ENCODE results near the gene SLC2A10. TPM values are rescaled to one million over a fixed set of nuclear protein-coding genes. Genes with fewer than 3 reads are reported as not detected.
"Not testable (repeated sequence)": the region's sequence is repeated elsewhere in the genome, so short reads cannot be mapped to it uniquely, and the experiment has no call there.

Gene SLC2A10
- total RNA-seq, 2 donors from 2014 or later: not detected

- Mint-ChIP-seq H3K36me3 (ENCODE audit: low read depth) (no peaks in the 10 kb centered on the region), H3K4me3 (no peak overlapping the region), H3K9me3 (peaks cover 14% of the 10 kb centered on the region), H3K4me1 (no peaks in the 10 kb centered on the region), H3K27me3 (no peaks in the 10 kb centered on the region), H3K27ac (no peak overlapping the region)
- no peak for ATAC-seq (replicated peaks)
Observed at GRCh38 chr20:46674253-46675083, 35.0 kb upstream of the SLC2A10 start.

- not testable (repeated sequence) for H3K27ac Mint-ChIP-seq; ATAC-seq (replicated peaks); H3K9me3 Mint-ChIP-seq
Observed at GRCh38 chr20:46676649-46677316, 32.7 kb upstream of the SLC2A10 start.

DNA sequence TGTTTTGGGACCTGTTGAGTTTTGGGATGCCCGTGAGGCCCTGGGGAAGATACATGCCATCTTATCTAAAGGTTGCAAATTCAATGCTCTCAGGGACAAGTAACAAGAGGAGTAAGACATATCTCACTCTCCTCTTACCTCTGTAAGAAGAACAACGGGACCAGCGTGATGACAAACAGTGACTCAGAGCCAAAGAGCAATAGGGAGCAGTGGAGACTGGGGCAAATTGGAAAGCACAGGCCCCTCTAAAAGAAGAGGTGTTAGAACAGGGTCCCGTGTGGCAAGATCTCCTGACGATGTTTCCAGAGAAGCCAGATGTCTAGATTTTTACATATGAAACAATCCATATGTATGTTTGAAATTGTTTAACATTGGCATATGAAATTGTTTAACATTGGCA lies 31.8 kb upstream of the SLC2A10 start:
- Mint-ChIP-seq H3K9me3 (no peaks in the 10 kb centered on the region), H3K27me3 (no peaks in the 10 kb centered on the region), H3K36me3 (ENCODE audit: low read depth) (no peaks in the 10 kb centered on the region), H3K27ac (no peak overlapping the region), H3K4me3 (no peak overlapping the region), H3K4me1 (peaks cover 10% of the 10 kb centered on the region)
- no peak for ATAC-seq (replicated peaks)

More at GRCh38 chr20:46676649-46677316, 32.7 kb upstream of the SLC2A10 start:
- H3K4me3 Mint-ChIP-seq; H3K36me3 Mint-ChIP-seq (ENCODE audit: low read depth); H3K27me3 Mint-ChIP-seq; H3K4me1 Mint-ChIP-seq: not testable (repeated sequence)

DNA sequence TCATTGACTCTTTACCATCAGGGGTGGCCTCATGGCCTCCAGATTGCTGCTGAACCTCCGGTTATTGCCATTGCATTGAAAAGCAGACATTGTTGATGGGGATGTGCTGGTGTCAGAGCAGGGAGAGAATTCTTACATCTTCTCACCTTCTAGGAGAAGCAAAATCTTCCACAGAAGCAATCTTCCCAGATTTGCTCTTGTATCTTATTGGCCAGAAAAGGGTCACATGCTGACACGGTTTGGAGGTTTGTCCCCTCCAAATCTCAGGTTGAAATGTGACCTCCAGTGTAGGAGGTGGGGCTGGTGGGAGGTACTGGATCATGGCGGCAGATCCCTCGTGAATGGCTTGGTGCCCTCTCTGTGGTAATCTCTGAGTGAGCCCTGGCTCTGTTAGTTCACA lies 30.9 kb upstream of the SLC2A10 start:
- ATAC-seq (replicated peaks): no peak
- H3K4me3 Mint-ChIP-seq: no peak overlapping the region
- H3K4me1 Mint-ChIP-seq: peaks cover 18% of the 10 kb centered on the region
- no peaks in the 10 kb centered on the region for H3K9me3 Mint-ChIP-seq
- H3K27ac Mint-ChIP-seq: no peak overlapping the region
- H3K36me3 Mint-ChIP-seq (ENCODE audit: low read depth): peaks cover 3% of the 10 kb centered on the region
- no peaks in the 10 kb centered on the region for H3K27me3 Mint-ChIP-seq

- Mint-ChIP-seq H3K36me3 (ENCODE audit: low read depth) (peaks cover 23% of the 10 kb centered on the region), H3K27me3 (no peaks in the 10 kb centered on the region), H3K4me3 (no peak overlapping the region), H3K4me1 (peaks cover 31% of the 10 kb centered on the region), H3K27ac (no peak overlapping the region), H3K9me3 (no peaks in the 10 kb centered on the region)
- ATAC-seq (replicated peaks): no peak
Observed at GRCh38 chr20:46680684-46681031, 28.8 kb upstream of the SLC2A10 start.

DNA sequence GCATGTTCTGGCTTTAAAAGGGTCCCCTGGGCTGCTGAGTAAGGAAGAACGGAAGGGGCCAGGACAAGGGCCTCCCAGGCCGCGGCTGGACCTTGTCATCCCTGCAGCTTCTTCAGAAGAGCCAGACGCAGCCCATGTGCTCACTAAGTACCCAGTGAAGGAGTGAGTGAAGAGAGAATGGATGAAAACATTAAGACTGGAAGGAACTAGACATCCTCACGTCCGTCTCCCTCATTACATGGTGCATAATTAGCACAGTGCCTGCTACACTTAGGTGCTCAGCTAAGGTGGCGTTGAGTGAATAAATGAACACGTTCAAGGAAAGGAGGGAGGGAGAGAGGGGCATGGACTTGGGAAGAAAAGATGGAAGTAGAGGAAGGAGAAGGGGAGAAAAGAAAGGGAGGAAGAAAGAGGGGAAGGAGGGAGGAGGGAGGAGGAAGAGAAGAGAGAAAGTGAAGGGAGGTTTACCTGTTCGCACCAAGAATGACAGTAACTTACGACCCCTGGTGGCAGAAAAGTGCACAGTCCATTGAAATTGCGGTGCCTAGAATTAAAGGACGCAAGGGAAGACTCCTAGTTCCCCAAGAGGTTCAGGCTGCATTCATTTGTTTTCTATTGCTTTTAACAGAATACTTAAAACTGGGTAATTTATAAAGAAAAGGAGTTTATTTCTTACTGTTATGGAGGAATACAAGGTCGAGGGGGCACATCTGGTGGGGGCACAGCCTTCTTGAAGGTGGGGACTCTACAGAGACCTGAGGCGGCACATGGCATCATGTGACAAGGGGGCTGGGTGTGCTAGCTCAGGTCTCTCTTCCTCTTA lies 28.2 kb upstream of the SLC2A10 start:
- H3K36me3 Mint-ChIP-seq (ENCODE audit: low read depth): peaks cover 29% of the 10 kb centered on the region
- H3K4me3 Mint-ChIP-seq: no peak overlapping the region
- H3K27ac Mint-ChIP-seq: peak overlapping the region; percentile 26
- no peaks in the 10 kb centered on the region for H3K9me3 Mint-ChIP-seq
- ATAC-seq (replicated peaks): peak; percentile 68
- peaks cover 36% of the 10 kb centered on the region for H3K4me1 Mint-ChIP-seq
- H3K27me3 Mint-ChIP-seq: no peaks in the 10 kb centered on the region

DNA sequence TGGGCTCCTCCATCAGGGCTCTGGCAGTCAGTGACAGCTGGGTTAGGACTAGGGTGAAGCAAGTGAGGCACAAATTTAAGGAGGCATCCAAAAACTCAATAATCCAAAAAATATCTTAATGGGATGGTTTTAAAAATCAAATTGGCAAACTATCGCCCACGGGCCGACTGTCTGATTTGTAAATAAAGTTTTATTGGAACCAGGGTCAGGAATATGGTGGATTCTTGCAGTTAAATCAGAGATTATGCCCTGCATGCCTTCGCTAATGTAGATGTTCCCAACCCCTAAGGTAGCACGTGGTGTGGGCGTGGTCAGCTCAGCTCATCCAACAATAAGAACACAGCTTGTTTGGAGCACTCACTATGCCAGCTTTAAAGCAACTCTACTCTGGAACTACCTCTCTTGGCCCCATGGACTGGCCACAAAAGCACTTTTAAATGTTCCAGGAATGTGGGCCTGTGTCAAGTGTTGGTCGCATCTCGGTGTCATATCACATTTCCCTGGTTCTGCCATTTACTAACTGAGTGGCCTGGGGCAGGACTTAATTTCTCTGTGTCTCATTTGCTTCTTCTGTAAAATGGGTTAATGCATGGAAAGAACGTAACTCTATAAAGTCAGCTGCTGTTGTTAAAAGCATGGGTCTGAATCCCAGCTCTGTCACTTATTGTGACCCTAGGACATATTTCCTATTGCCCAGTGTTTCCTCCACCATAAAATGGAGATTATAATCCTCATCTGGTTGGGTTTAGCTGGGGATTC lies 27.2 kb upstream of the SLC2A10 start:
- Mint-ChIP-seq H3K27me3 (no peaks in the 10 kb centered on the region), H3K27ac (peak overlapping the region; percentile 54), H3K9me3 (no peaks in the 10 kb centered on the region), H3K4me1 (peaks cover 42% of the 10 kb centered on the region), H3K36me3 (ENCODE audit: low read depth) (peaks cover 36% of the 10 kb centered on the region), H3K4me3 (no peak overlapping the region)
- ATAC-seq (replicated peaks): no peak

DNA sequence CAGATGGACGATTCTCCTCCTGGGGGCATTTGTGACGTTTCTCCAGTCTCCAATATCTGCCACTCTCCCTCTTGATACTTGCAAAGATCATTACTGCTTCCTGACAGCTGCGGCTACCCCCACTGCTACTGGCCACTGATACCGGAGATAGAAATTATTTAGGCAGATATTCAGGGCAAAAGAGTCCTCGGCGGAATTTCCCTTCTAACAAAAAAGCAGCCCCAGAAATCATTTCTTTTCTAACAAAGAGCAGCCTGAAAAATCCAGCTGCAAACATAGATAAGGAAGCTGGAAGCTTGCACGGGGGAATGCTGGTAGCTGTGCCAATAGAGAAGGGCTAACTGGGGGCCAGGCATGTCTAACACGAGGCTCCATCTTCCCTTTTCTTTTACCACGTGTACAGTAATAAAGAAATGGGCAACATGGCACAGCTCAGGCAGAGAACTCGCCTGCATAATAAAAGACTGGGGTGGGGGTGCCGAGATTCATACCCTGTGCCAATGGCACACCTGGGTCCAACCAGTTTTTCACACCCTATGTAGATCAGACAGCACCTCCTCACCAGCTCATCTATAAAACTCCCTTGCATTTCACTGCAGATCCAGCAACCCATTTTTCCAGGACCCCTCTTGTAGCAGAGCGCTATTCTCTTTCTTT lies 26.3 kb upstream of the SLC2A10 start:
- no peaks in the 10 kb centered on the region for H3K27me3 Mint-ChIP-seq
- peaks cover 42% of the 10 kb centered on the region for H3K4me1 Mint-ChIP-seq
- H3K27ac Mint-ChIP-seq: peak overlapping the region; percentile 54
- no peaks in the 10 kb centered on the region for H3K9me3 Mint-ChIP-seq
- H3K4me3 Mint-ChIP-seq: no peak overlapping the region
- peaks cover 45% of the 10 kb centered on the region for H3K36me3 Mint-ChIP-seq (ENCODE audit: low read depth)
- no peak for ATAC-seq (replicated peaks)

DNA sequence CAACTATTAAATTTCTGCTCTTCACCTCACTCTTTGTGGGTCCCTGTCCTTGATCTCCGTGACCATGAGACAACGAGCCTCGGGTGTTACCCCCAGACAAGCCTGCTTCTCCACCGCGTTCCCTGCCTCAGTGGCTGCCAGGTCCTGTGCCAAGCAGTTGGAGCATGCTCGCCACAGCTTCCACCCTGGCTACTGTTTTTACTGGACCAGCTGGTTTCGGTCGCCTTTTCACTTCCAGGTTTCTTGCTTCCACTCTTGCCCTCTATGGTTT lies 25.8 kb upstream of the SLC2A10 start:
- Mint-ChIP-seq H3K4me1 (peaks cover 42% of the 10 kb centered on the region), H3K27ac (peak overlapping the region; percentile 54), H3K36me3 (ENCODE audit: low read depth) (peaks cover 50% of the 10 kb centered on the region), H3K4me3 (no peak overlapping the region), H3K27me3 (no peaks in the 10 kb centered on the region), H3K9me3 (no peaks in the 10 kb centered on the region)
- ATAC-seq (replicated peaks): no peak

DNA sequence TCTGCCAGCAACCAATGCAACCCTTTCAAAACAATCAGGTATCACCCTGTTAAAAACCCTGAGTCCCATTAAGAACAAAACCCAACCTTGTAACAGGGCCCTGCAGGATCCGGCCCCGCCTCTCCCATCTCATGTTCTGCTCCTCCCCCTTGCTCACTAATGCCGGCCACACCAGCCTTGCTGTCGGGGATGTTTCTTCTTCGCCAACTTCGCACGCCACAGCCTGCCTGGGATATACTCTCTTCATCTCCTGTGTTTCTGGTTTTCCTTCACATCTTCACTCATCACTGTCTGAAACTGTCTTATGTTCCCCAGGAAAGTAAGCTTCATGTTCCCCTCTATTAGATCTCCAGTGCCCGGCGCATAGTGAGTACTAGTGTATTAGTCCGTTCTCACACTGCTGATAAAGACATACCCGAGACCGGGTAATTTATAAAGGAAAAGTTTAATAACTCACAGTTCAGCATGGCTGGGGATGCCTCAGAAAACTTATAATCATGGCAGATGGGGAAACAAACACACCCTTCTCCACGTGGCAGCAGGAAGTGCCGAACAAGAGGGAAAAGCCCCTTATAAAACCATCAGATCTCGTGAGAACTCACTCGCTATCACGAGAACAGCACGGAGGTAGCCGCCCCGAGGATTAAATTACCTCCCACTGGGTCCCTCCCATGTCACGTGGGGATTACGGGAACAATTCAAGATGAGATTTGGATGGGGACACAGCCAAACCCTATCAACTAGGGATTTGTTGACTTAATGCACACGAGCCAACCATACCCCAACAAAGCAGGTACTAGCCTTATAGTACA lies 25.3 kb upstream of the SLC2A10 start:
- Mint-ChIP-seq H3K36me3 (ENCODE audit: low read depth) (peaks cover 51% of the 10 kb centered on the region), H3K4me1 (peaks cover 42% of the 10 kb centered on the region), H3K9me3 (no peaks in the 10 kb centered on the region), H3K4me3 (no peak overlapping the region), H3K27ac (peak overlapping the region; percentile 14), H3K27me3 (no peaks in the 10 kb centered on the region)
- no peak for ATAC-seq (replicated peaks)

DNA sequence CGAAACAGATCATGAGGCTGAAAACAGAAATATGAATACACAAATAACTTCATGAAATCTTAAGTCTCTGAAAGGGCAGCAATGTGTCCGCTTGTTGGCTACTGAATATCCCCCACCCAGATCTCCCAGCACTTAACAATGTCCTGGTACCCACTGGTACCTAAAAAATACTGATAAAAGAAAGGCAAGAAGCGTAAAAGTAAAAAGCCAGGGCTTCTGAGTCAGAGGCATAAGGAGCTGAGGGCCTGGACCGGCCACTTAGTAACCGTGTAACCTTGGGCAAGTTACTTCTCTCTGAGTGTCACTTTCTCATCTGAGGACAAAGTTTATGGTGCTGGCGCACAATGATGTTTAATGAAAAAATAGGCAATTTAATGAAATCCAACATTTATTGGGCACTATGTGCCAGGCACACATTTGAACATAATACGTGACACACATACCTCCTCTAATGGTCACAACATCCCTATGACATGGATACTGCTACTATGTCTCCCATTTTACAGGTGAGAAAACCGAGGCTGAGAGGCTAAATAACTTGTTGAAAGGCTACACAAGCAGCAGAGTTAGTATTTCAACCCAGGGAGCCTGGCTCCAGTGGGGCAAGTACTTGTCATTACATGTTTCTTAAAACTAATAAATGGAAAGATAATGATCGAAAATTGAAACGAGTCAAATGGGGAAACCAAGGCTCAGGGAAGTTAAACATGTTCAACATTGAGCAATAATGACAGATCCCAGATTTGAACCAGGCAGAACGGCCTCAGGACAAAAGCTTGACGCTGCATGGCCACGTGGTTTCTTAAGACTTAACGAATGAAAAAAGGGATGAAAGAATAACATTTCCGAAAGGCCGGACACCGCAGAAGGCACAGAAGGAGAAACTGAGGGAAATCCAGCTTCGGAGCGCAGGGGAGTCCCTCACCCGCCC lies 21.0 kb upstream of the SLC2A10 start:
- no peak for ATAC-seq (replicated peaks)
- H3K27ac Mint-ChIP-seq: peak overlapping the region; percentile 98
- H3K27me3 Mint-ChIP-seq: no peaks in the 10 kb centered on the region
- H3K36me3 Mint-ChIP-seq (ENCODE audit: low read depth): peaks cover 55% of the 10 kb centered on the region
- peaks cover 4% of the 10 kb centered on the region for H3K9me3 Mint-ChIP-seq
- H3K4me1 Mint-ChIP-seq: peaks cover 37% of the 10 kb centered on the region
- peak overlapping the region; percentile 95 for H3K4me3 Mint-ChIP-seq

DNA sequence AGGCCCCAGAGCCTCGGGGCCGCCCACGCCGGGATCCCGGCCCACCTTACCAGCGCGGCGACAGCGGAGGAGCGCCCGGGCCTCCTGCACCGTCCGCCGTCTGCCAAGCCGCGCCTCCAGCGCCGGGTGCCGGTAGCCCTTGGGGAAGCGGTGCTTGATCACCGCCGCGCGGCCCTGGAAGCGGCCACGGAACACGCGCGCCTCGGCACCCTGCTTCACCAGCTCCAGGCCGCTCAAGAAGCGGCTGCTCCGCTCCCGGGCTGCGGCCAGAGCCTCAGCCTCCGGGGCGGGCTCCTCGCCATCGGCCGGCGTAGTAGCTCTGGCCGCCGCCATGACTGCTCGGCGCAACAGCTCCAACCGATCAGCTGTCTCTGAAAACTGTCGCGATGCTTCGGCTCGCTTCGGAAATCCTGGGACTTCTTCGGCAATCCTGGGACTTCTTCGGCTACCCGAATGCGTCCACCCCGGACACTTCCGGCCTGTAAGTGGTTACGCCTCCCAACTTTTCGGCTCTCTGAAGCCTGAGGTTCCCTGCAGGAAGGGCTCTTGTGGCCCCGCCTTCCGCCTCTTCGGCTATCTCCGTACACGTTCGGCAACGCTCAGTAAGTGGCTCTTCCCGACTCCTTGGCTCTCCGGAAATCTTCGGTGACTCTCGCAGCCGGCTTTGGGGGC lies 20.2 kb upstream of the SLC2A10 start, which contains the start of gene TP53RK:
Gene TP53RK, minus strand, starts transcription at position 363 of the 672 bp plus-strand sequence. Its CDS starts 30 bp downstream, at position 333.
- peaks cover 4% of the 10 kb centered on the region for H3K9me3 Mint-ChIP-seq
- no peaks in the 10 kb centered on the region for H3K27me3 Mint-ChIP-seq

More for the DNA sequence above, 20.2 kb upstream of the SLC2A10 start, which contains the start of gene TP53RK:
- peaks cover 29% of the 10 kb centered on the region for H3K4me1 Mint-ChIP-seq
- peaks cover 47% of the 10 kb centered on the region for H3K36me3 Mint-ChIP-seq (ENCODE audit: low read depth)
- peak within 1 kb of the TSS; percentile 98 for H3K27ac Mint-ChIP-seq
- peak; percentile 94 for ATAC-seq (replicated peaks)
- H3K4me3 Mint-ChIP-seq: peak within 1 kb of the TSS; percentile 95
